ENCODE results near the gene DNAJC1.

DNA sequence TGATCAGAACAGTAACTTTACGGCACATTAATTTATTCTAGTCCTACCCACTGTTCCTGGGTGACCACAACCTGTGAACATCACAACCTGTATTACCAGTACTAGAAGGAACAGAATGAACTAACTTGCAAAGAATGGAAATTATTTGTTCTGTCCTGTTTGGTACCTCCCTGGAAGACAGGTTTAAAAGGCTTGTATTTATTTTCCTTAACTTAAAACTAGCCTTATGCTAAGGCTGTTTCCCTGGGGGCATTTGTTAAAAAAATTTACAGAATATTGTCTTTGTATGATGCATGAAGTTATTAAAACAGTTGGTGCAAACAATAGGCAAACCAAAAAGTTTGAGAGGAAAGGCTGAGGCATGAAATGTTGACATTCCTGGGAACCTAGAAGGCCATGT is 132.7 kb downstream of the DNAJC1 start:
- TF ChIP-seq, protein P1, sequence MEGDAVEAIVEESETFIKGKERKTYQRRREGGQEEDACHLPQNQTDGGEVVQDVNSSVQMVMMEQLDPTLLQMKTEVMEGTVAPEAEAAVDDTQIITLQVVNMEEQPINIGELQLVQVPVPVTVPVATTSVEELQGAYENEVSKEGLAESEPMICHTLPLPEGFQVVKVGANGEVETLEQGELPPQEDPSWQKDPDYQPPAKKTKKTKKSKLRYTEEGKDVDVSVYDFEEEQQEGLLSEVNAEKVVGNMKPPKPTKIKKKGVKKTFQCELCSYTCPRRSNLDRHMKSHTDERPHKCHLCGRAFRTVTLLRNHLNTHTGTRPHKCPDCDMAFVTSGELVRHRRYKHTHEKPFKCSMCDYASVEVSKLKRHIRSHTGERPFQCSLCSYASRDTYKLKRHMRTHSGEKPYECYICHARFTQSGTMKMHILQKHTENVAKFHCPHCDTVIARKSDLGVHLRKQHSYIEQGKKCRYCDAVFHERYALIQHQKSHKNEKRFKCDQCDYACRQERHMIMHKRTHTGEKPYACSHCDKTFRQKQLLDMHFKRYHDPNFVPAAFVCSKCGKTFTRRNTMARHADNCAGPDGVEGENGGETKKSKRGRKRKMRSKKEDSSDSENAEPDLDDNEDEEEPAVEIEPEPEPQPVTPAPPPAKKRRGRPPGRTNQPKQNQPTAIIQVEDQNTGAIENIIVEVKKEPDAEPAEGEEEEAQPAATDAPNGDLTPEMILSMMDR (IDR thresholded peaks at IDR 0.05), result no peak
- no peak for TF ChIP-seq POLR2AphosphoS5 (IDR thresholded peaks at IDR 0.05)
- no peak for TF ChIP-seq POLR2A (IDR thresholded peaks at IDR 0.05)
